ENCODE results near the gene DSCAML1.

DSCAML1 gene

DNA sequence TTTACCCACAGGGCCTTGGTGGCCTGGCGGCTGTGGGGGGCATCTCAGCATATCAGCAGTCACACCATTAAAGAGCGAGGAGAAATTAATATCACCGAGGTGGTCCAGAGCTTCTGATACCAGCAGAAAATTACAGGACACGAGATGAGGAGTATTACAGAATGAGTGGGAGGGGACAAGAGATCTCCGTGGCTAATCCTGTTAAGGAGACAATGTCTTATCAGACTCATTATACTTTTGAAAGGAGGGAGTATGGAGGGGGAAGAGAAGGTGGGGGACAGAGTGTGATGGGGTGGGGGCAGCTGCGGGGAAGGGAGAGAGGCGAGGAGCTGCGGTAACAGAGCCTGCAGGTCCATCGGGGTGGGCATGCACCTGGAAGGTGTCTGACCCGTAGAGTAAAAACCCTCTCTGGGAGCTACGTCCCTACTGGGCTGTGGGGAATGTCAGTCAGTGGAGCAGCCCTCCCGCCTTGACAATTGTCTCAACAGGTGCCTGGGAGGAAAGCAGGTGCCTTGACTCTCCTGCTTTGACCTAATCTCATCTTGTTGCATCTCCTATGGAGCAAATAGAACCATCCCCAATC, 245.2 kb downstream of the DSCAML1 start:
- DNase-seq (ENCODE audit: low read depth, low spot score): no peak

- no peak for DNase-seq (ENCODE audit: low read depth, low spot score)
Measured at GRCh38 chr11:117550466-117550865, 246.6 kb downstream of the DSCAML1 start.

GRCh38 chr11:117549417-117549816, 247.6 kb downstream of the DSCAML1 start:
- DNase-seq (ENCODE audit: low read depth, low spot score): no peak

DNA sequence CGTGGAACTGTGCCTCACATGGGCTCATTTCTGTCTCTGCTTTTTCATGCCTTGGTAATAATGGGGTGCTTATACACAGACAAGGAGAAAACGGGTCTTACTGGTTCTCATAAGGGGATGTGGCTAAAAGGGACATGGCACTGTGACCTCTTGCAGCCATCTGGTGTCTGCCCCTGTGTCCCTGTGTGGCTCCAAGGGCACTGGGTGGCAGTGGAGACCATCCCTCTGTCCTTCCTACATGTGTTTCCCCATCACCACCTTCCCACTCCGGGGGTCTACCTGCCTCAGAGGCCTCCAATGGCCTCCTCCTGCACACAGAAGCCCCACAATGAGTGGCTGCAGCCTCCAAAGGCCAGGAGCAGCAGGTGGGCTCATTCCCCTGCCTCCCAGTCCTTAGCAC, 248.1 kb downstream of the DSCAML1 start:
- DNase-seq (ENCODE audit: low read depth, low spot score): no peak

DNA sequence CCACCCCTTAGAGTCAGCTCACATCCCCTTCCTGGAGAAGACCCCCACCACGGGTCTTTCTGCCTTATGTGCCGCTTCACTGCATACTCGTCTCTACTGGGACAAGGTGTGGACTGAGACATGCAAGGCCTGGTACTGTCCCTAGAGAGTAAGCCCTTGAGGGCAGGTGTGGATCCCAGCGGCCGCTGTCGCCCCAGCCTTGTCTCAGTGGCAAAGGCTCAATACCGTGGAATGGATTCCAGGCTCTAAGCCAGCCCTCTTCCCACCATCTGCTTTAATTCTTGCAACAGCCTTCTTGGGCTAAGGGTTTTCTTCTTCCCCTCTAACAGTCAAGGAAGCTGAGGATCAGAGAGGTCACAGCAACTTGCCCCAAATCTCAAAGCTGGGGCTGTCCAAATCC, 249.1 kb downstream of the DSCAML1 start:
- no peak for DNase-seq (ENCODE audit: low read depth, low spot score)

DNA sequence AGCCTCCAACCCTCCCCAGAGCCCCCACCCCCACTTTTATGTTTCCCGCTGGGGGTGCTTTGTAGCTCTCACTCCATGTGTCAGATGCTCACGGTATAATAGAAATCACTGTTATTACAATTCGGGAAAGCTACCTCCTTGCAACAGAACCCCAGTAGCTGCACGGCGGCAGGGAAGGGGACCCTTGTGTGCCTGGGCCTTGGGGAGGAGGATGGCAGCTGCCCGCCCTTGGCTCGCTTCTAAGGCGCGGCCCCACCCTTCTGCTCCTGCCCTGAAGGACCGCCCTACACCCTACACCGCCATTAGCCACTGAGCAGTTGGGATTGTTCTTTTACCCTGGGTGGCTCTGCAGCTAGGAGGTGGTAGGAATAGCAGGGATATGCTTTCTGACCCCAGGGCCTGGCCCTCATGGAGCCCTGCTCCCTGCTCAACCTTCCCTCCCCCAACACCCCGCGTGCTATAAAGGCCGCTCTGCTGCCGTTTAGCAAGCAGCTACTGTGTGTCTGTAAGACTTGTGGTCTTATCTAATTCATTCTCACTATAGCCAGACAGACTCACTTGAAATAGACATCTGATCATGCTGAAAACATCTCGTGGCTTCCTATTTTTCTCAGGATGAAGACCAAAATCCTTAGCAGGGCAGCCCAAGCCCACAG, 249.7 kb downstream of the DSCAML1 start:
- DNase-seq (ENCODE audit: low read depth, low spot score): peak; percentile 46

DNA sequence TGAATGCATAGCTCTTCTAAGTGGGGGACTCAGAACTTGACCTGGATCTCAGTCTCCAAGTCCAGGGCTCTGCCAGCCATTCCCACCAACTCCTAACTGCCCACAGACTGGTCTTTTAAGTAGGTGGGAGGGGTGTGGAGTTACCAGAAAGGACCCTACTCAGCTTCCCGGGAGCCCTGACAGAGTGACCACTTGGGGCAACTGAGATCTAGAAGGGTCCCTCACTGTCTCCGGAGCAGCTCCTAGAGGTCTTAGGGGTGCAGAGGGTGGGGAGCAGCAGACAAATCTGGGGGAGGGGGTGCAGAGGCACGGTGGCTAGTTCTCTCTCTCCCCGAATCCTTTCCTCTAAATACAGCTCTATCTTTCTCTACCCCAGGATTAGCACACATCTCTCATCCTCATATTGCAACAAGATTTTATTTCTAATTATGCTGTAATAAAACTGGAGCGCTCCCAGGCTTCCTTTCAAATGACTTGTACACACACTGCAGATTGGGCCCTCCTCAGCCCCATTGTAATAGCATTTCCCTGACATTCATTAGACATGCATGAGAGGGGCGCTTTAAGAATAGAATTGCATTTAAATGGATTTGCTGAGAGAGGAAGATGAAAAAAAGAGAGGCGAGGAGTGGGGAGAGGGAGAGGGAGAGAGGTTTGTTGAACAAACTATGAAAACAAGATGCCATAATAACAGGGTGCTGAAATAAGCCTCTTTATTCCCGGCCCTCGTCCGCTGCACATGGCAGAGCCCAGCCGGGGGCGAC, 250.4 kb downstream of the DSCAML1 start:
- DNase-seq (ENCODE audit: low read depth, low spot score): no peak

- DNase-seq (ENCODE audit: low read depth, low spot score): no peak
Measured at GRCh38 chr11:117545706-117546105, 251.3 kb downstream of the DSCAML1 start.

- no peak for DNase-seq (ENCODE audit: low read depth, low spot score)
Measured at GRCh38 chr11:117544130-117544800, 252.8 kb downstream of the DSCAML1 start.

GRCh38 chr11:117541211-117541610, 255.8 kb downstream of the DSCAML1 start:
- no peak for DNase-seq (ENCODE audit: low read depth, low spot score)

- DNase-seq (ENCODE audit: low read depth, low spot score): peak; percentile 51
Measured at GRCh38 chr11:117538263-117539135, 258.5 kb downstream of the DSCAML1 start.

GRCh38 chr11:117535850-117536411, 261.1 kb downstream of the DSCAML1 start:
- no peak for DNase-seq (ENCODE audit: low read depth, low spot score)

DNA sequence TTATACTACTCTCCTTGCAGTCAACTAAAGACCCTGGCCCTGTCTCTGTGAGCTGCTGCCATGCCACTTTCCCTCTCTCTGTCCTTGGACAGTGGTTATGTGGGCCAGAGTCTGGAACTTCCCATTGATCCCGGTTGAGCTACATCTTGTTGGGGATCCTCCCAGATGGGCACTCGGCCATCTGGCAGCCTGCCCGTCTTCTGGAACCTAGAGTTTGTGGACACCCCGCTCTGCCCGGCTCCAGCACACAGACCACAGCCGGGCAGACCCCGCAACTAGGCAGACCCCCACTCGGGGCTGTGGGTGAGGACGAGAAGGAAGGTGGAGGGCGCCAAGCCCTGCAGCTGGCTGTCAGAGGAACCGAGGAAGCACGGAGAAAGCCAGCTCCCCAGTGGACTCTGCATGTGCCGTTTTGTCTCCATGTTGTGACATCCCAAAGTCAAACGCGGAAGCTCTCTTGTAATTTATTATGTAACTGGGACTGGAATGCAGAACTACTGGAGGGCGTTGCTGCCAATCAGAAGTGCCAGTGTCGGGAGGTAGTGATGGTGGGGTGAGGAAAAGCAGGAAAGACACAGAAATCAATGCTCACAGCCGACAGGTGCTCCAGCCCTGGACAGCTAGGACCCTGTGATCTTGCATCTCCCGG, 261.7 kb downstream of the DSCAML1 start:
- DNase-seq (ENCODE audit: low read depth, low spot score): no peak

DNA sequence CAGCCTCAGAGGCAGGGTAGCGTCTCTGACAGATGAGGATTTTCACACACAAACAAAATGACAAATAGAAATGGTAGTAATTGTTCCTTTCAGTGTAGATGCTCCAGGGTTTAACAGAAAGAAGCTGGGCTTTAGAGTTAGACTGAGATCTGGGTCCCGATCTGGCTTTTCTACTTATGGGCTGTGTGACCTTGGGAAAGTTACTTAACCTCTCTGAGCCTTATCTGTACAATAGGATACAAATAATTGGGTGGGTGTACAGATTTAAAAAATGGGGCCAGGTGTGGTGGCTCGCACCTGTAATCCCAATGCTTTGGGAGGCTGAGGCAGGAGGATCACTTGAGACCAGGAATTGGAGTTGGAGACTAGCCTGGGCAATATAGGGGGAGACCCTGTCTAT, 264.4 kb downstream of the DSCAML1 start:
- no peak for DNase-seq (ENCODE audit: low read depth, low spot score)

GRCh38 chr11:117529816-117530215, 267.2 kb downstream of the DSCAML1 start:
- DNase-seq (ENCODE audit: low read depth, low spot score): no peak

DNA sequence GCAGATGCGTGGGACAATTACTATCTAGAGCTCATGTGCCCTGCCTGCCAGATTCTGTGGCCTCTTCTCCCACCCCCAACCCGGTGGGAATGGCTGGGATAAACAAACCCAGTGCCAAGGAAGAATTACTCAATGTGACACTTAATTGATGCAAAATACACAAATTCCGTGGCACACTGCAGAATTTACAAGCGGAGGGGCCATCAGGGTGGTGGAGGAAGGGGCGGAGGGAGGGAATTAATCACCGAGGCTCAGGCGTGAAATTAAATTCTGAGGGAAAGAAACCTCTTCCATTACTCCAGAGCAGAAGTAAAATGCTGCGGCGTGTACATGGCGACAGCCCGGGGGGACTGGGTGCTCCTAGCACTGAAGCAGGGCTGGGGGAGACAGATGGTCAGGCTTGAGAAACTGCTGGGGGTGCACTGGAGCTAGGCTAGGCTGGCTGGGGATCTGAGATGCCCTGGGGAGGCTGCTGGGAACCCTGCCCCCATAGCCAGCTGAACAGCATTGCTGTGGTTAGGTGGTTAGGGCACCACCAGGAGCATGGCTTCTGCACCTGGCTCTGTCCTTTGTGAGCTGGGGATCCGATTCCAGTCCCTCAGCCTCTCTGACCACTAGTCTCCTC, 268.8 kb downstream of the DSCAML1 start:
- peak; percentile 41 for DNase-seq (ENCODE audit: low read depth, low spot score)

DNA sequence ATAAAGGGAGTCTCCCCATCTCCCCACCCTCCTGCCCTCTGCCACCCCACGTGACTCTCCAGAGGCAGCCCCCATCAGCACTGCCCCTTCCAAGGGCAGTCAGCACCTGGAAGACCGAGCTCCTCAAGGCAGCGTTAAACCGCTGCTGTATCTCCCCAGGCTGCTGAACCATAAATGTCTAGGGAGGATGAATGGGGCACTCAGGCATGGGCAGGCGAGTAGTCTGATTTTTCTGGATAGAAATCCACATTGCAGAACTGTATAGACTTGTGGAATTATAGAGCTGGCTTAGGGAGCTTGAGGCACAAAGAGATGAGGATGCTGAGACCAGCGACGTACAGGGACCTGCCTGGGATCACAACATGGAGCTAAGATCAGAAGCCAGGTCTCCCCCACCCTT, 269.7 kb downstream of the DSCAML1 start:
- no peak for DNase-seq (ENCODE audit: low read depth, low spot score)

- peak; percentile 35 for DNase-seq (ENCODE audit: low read depth, low spot score)
Measured at GRCh38 chr11:117525866-117526542, 271.0 kb downstream of the DSCAML1 start.

- no peak for DNase-seq (ENCODE audit: low read depth, low spot score)
Measured at GRCh38 chr11:117524468-117525183, 272.4 kb downstream of the DSCAML1 start.
